GM12878 (cell line): ENCODE data around the gene ADAMTSL2. TPM values are rescaled to one million over a fixed set of nuclear protein-coding genes. Genes with fewer than 3 reads are reported as not detected.

ENCODE experiments used
- ATAC-seq: fragments of 200-7000 bp; cut with Tn5 transposase; 3 replicates; pipeline ENCODE4 v1.9.1; 2020; ENCODE audit warnings: mild to moderate bottlenecking, moderate library complexity
- BruUV-seq: library from RNA; stranded (reverse); fragments of 400-500 nt; replicated peaks from 2 replicates; lab custom pipeline; 2021; lab: Mats Ljungman, UMichigan
- CTCF ChIA-PET: fragments of 300-600 bp; sonication (Branson Sonifier 250); formaldehyde crosslinking; extraction: SDS; loops from one replicate; lab custom pipeline; 2021; ENCODE audit warnings: inconsistent platforms; lab: Yijun Ruan, JAX
- POLR2A ChIA-PET: fragments of 350-600 bp; formaldehyde crosslinking; extraction: SDS; loops from one replicate; lab custom pipeline; 2021; ENCODE audit warnings: inconsistent platforms; lab: Charles Lee
- RAD21 ChIA-PET: fragments of 300-600 bp; sonication (Branson Sonifier 250); formaldehyde crosslinking; loops from one replicate; lab custom pipeline; 2023; ENCODE audit warnings: antibody characterized with exemption; ENCODE audit not compliant: unreplicated experiment; lab: Charles Lee
- SMC1A ChIA-PET: fragments of 300-600 bp; sonication (Branson Sonifier 250); formaldehyde crosslinking; loops from one replicate; lab custom pipeline; 2023; ENCODE audit not compliant: unreplicated experiment, uncharacterized antibody; lab: Charles Lee
- DNase-seq: peaks from one replicate; pipeline ENCODE4 v3.0.0-alpha.2; 2011; ENCODE audit warnings: low read depth, low spot score
- FAIRE-seq: peaks from 3 replicates; lab custom pipeline; 2011; peaks lifted over from hg19 to GRCh38; lab: Jason Lieb, UNC
- H2AFZ ChIP-seq: 2 replicates; pipeline ENCODE4 v1.6.0; 2011; ENCODE audit warnings: low read depth, low read length, control low read depth; ENCODE audit not compliant: control insufficient read depth
- H3K27ac ChIP-seq: 2 replicates; pipeline ENCODE4 v1.5.1; 2011; ENCODE audit warnings: control low read depth; ENCODE audit not compliant: control insufficient read depth, insufficient read depth
- H3K27me3 ChIP-seq, 2 experiments: replicated peaks in 1 of 2; 2 replicates each; pipeline versions ENCODE4 v1.6.0 to v1.6.1; 2011; ENCODE audit warnings: low read length in 1 of 2; ENCODE audit not compliant: control insufficient read depth in 2 of 2, insufficient read depth in 2 of 2
- H3K36me3 ChIP-seq, 2 experiments: 2 replicates each; pipeline ENCODE4 v1.5.1; 2011; ENCODE audit warnings: low read length in 1 of 2; ENCODE audit not compliant: control insufficient read depth in 2 of 2, insufficient read depth in 2 of 2
- H3K4me1 ChIP-seq: 2 replicates; pipeline ENCODE4 v1.6.1; 2011; ENCODE audit warnings: mild to moderate bottlenecking, low read length, moderate library complexity, mixed read lengths; ENCODE audit not compliant: control insufficient read depth, insufficient read depth
- H3K4me2 ChIP-seq: 2 replicates; pipeline ENCODE4 v1.6.0; 2011; ENCODE audit warnings: control low read depth; ENCODE audit not compliant: control insufficient read depth, insufficient read depth
- H3K4me3 ChIP-seq: fragments of 200-600 bp; sonication (generic); 2 replicates; pipeline ENCODE4 v1.5.1; 2016
- H3K79me2 ChIP-seq: 2 replicates; pipeline ENCODE4 v1.6.0; 2011; ENCODE audit warnings: low read length; ENCODE audit not compliant: control insufficient read depth, insufficient read depth
- H3K9ac ChIP-seq: 2 replicates; pipeline ENCODE4 v1.8.0; 2011; ENCODE audit warnings: low read length, control low read depth, mixed read lengths; ENCODE audit not compliant: control insufficient read depth, insufficient read depth
- H3K9me3 ChIP-seq: replicated peaks from 3 replicates; pipeline ENCODE4 v1.5.1; 2011; ENCODE audit warnings: mild to moderate bottlenecking, low read length; ENCODE audit not compliant: control insufficient read depth, insufficient read depth
- H4K20me1 ChIP-seq: 2 replicates; pipeline ENCODE4 v1.6.0; 2011; ENCODE audit not compliant: control insufficient read depth, insufficient read depth
- ELK1 ChIP-seq: IDR thresholded peaks from 2 replicates; pipeline ENCODE4 v1.6.1; 2012; ENCODE audit warnings: low read depth, low read length, improper control_type of control experiment
- HDAC2 ChIP-seq: fragments of 200-600 bp; sonication (generic); IDR thresholded peaks from 2 replicates; pipeline ENCODE4 v1.6.1; 2017
- LARP7 ChIP-seq: fragments of 450-650 bp; IDR thresholded peaks from 2 replicates; pipeline ENCODE4 v1.6.1; 2017; ENCODE audit warnings: mild to moderate bottlenecking
- SPI1 ChIP-seq: IDR thresholded peaks from 2 replicates; pipeline ENCODE4 v1.6.1; 2011; ENCODE audit warnings: low read depth, mild to moderate bottlenecking, low read length, moderate library complexity, borderline replicate concordance; ENCODE audit not compliant: insufficient read depth
- WGBS: methylation state at CpG from one replicate; pipeline ENCODE4 v1.1.6; 2016; ENCODE audit warnings: low lambda C conversion rate; ENCODE audit not compliant: insufficient replicate concordance, insufficient coverage; ENCODE audit errors: missing lambda C conversion rate; 5-methylcytosine and 5-hydroxymethylcytosine counted together
- in situ Hi-C: fragments of 300-500 bp; cut with MboI; formaldehyde crosslinking; loops from 9 replicates; pipeline ENCODE4 v1.14.3; 2018; ENCODE audit warnings: mixed read lengths
- intact Hi-C: fragments of 100-400 bp; cut with micrococcal nuclease; formaldehyde crosslinking; loops from one replicate; pipeline ENCODE4 v1.14.2; 2022; ENCODE audit not compliant: unreplicated experiment
- polyA plus RNA-seq, 11 experiments: library from polyadenylated mRNA; depleted of rRNA in 4 of 11; unstranded in 6 of 11; stranded (reverse) in 5 of 11; fragments of >200 nt; fragmentation: Nextera tagmentation in 4 of 11; fragmentation: Illumina TruSeq in 1 of 11; extraction: Ambion mirVana in 4 of 11; extraction: Trizol in 1 of 11; gene quantifications; 1 replicate in 1 of 11; 2 replicates in 10 of 11; pipeline versions ENCODE4 v1.2.1 to v1.2.3, GENCODE V29; 2011 to 2016; ENCODE audit warnings: inconsistent platforms in 2 of 11, missing spikeins in 2 of 11, low read depth in 1 of 11
- total RNA-seq, 4 experiments: library from RNA; depleted of rRNA in 3 of 4; stranded (reverse); fragments of >200 nt in 3 of 4; fragmentation: Illumina TruSeq in 1 of 4; extraction: Trizol in 1 of 4; gene quantifications; 2 replicates each; pipeline versions ENCODE4 v1.2.1 to v1.2.3, GENCODE V29; 2013 to 2021

Gene ADAMTSL2
- total and polyA plus RNA-seq, 10 of the 15 experiments (the other 5 are each of a cell fraction or from before 2014, with no cell fraction given) = 0.07 TPM; not detected in 9

GRCh38 chr9:133485531-133486260 lies 48.8 kb upstream of the ADAMTSL2 start:
- Histone ChIP-seq H3K9me3 (no peaks in the 10 kb centered on the region; the same call in 2 of the 3 replicates), H3K4me3 (no peak overlapping the region), H3K27me3 (no peaks in the 10 kb centered on the region; a peak in 3 of 4 replicates), H3K4me2 (peak overlapping the region; percentile 61), H3K79me2 (no peaks in the 10 kb centered on the region), H3K4me1 (peaks cover 3% of the 10 kb centered on the region), H3K36me3 (no peaks in the 10 kb centered on the region), H2AFZ (peak overlapping the region; percentile 75), H3K27ac (no peak overlapping the region), H4K20me1 (no peaks in the 10 kb centered on the region), H3K9ac (no peak overlapping the region)
- TF ChIP-seq ELK1 (no peak), LARP7 (0 out of 2 replicates have a peak, but pooled peaks have one; percentile 20), HDAC2 (no peak), SPI1 (peak; percentile 42; the same call in 1 of the 2 replicates)
- ChIA-PET CTCF (interaction anchor here (0.6 to 7.7 kb wide), 14 partner anchors 10 to 464 kb away, joined by 3 to 61 read pairs (median 4); partner anchors contain the start of gene REXO4), POLR2A (interaction anchor here (0.6 kb wide), 1 partner anchor 337 kb away, joined by 4 read pairs; no protein-coding TSS in a partner anchor), RAD21 (interaction anchor here (0.8 to 2.2 kb wide), 4 partner anchors 47 to 299 kb away, joined by 3 to 12 read pairs (median 5); no protein-coding TSS in a partner anchor), SMC1A (interaction anchor here (0.6 to 2.5 kb wide), 4 partner anchors 90 to 298 kb away, joined by 3 to 14 read pairs (median 4); no protein-coding TSS in a partner anchor)
- in situ Hi-C loops (loop anchor here (5.0 kb wide), 1 partner anchor 298 kb away; no protein-coding TSS in a partner anchor), intact Hi-C loops (loop anchor here (1.0 to 10.0 kb wide), 3 partner anchors 78 to 461 kb away; no protein-coding TSS in a partner anchor)
- BruUV-seq = no TSS peak
- ATAC-seq (peak; percentile 76), FAIRE-seq (no peak), DNase-seq (no peak)
- WGBS = 28% methylated on average over 25 of the region's 25 CpGs
